HepG2 (cell line): ENCODE measurements around the gene CAPG. TPM values are rescaled to one million over a fixed set of nuclear protein-coding genes. Genes with fewer than 3 reads are reported as not detected.

Source experiments
- BRD4 ChIP-seq: sonication (generic); formaldehyde crosslinking; IDR thresholded peaks from 2 replicates; pipeline ENCODE4 v1.4.0; 2020; ENCODE audit warnings: missing genetic modification reagents
- CHD4 ChIP-seq: fragments of 200-600 bp; sonication (generic); IDR thresholded peaks from 2 replicates; pipeline ENCODE4 v1.7.0; 2017; ENCODE audit warnings: mild to moderate bottlenecking, low read length, borderline replicate concordance
- GABPB1 ChIP-seq: IDR thresholded peaks from 2 replicates; pipeline ENCODE4 v1.6.1; 2016; ENCODE audit warnings: mild to moderate bottlenecking, missing genetic modification reagents, moderate library complexity, missing compliant biosample characterization
- HOXA9 ChIP-seq: sonication (generic); formaldehyde crosslinking; IDR thresholded peaks from 2 replicates; pipeline ENCODE4 v1.8.1; 2022; ENCODE audit warnings: missing genetic modification reagents, mild to moderate bottlenecking, moderate library complexity, borderline replicate concordance
- IKZF1 ChIP-seq: fragments of 450-650 bp; IDR thresholded peaks from 2 replicates; pipeline ENCODE4 v1.7.1; 2016
- PAF1 ChIP-seq: IDR thresholded peaks from 2 replicates; pipeline ENCODE4 v1.6.1; 2016; ENCODE audit warnings: missing genetic modification reagents, missing compliant biosample characterization
- PCBP2 ChIP-seq: fragments of 200-400 bp; formaldehyde crosslinking; optimal IDR thresholded peaks from 2 replicates; pipeline ENCODE3; 2018; ENCODE audit warnings: low read length, low read depth; ENCODE audit not compliant: poor library complexity, severe bottlenecking
- SMAD3 ChIP-seq: sonication (generic); formaldehyde crosslinking; IDR thresholded peaks from 2 replicates; pipeline ENCODE4 v1.4.0; 2020; ENCODE audit warnings: missing genetic modification reagents
- SSRP1 ChIP-seq: IDR thresholded peaks from 2 replicates; pipeline ENCODE4 v1.6.1; 2016; ENCODE audit warnings: control low read depth
- TRIM24 ChIP-seq: sonication (generic); formaldehyde crosslinking; IDR thresholded peaks from 2 replicates; pipeline ENCODE4 v1.8.0; 2022; ENCODE audit warnings: mild to moderate bottlenecking, missing genetic modification reagents
- ZBTB21 ChIP-seq: sonication (generic); formaldehyde crosslinking; IDR thresholded peaks from 2 replicates; pipeline ENCODE4 v1.4.0; 2020; ENCODE audit warnings: missing genetic modification reagents
- ZFP1 ChIP-seq: IDR thresholded peaks from 2 replicates; pipeline ENCODE4 v1.6.1; 2016
- ZNF260 ChIP-seq: sonication (generic); formaldehyde crosslinking; IDR thresholded peaks from 2 replicates; pipeline ENCODE4 v1.4.0; 2020; ENCODE audit warnings: missing genetic modification reagents, low read depth, mild to moderate bottlenecking, borderline replicate concordance
- ZNF326 ChIP-seq: sonication (generic); formaldehyde crosslinking; IDR thresholded peaks from 2 replicates; pipeline ENCODE4 v1.4.0; 2020; ENCODE audit warnings: missing genetic modification reagents, borderline replicate concordance
- ZNF772 ChIP-seq: sonication (generic); formaldehyde crosslinking; IDR thresholded peaks from 2 replicates; pipeline ENCODE4 v1.5.0; 2020; ENCODE audit warnings: mild to moderate bottlenecking, missing genetic modification reagents
- polyA plus RNA-seq, 8 experiments: library from polyadenylated mRNA; depleted of rRNA in 3 of 8; stranded (reverse) in 7 of 8; unstranded in 1 of 8; fragments of >200 nt; fragmentation: Illumina TruSeq in 4 of 8; extraction: Trizol in 4 of 8; gene quantifications; 2 replicates each; pipeline versions ENCODE4 v1.2.1 to v1.2.3, GENCODE V29; 2011 to 2016; ENCODE audit warnings: low read depth in 4 of 8, missing spikeins in 1 of 8, mixed read lengths in 1 of 8; ENCODE audit not compliant: insufficient read depth in 1 of 8
- total RNA-seq, 5 experiments: library from RNA; depleted of rRNA; stranded (reverse); fragments of >200 nt; fragmentation: Illumina TruSeq; extraction: Trizol; gene quantifications; 2 replicates each; pipeline ENCODE4 v1.2.3, GENCODE V29; 2016; ENCODE audit warnings: low read depth in 1 of 5
- TF ChIP-seq, protein P1 (sequence below): IDR thresholded peaks from 2 replicates; pipeline ENCODE4 v1.6.1; 2016; ENCODE audit warnings: missing compliant biosample characterization, missing genetic modification reagents, borderline replicate concordance
- TF ChIP-seq, protein P2 (sequence below): sonication (generic); formaldehyde crosslinking; IDR thresholded peaks from 2 replicates; pipeline ENCODE4 v1.4.0; 2020; ENCODE audit warnings: missing genetic modification reagents
- TF ChIP-seq, protein P3 (sequence below): sonication (generic); formaldehyde crosslinking; IDR thresholded peaks from 2 replicates; pipeline ENCODE4 v1.8.1; 2023; ENCODE audit warnings: missing genetic modification reagents, mild to moderate bottlenecking, borderline replicate concordance
- TF ChIP-seq, protein P4 (sequence below): sonication (generic); formaldehyde crosslinking; IDR thresholded peaks from 2 replicates; pipeline ENCODE4 v1.4.0; 2020; ENCODE audit warnings: missing genetic modification reagents, borderline replicate concordance
- TF ChIP-seq, protein P5 (sequence below): sonication (generic); formaldehyde crosslinking; IDR thresholded peaks from 2 replicates; pipeline ENCODE4 v1.4.0; 2020; ENCODE audit warnings: low read depth, mild to moderate bottlenecking, missing genetic modification reagents
- TF ChIP-seq, protein P6 (sequence below): sonication (generic); formaldehyde crosslinking; IDR thresholded peaks from 2 replicates; pipeline ENCODE4 v1.5.1; 2020; ENCODE audit warnings: mild to moderate bottlenecking, missing genetic modification reagents, borderline replicate concordance

CAPG gene
- total and polyA plus RNA-seq, 2 of the 13 experiments (the other 11 are each of a cell fraction or from before 2014, with no cell fraction given) = 12.7 to 18.2 TPM

DNA sequence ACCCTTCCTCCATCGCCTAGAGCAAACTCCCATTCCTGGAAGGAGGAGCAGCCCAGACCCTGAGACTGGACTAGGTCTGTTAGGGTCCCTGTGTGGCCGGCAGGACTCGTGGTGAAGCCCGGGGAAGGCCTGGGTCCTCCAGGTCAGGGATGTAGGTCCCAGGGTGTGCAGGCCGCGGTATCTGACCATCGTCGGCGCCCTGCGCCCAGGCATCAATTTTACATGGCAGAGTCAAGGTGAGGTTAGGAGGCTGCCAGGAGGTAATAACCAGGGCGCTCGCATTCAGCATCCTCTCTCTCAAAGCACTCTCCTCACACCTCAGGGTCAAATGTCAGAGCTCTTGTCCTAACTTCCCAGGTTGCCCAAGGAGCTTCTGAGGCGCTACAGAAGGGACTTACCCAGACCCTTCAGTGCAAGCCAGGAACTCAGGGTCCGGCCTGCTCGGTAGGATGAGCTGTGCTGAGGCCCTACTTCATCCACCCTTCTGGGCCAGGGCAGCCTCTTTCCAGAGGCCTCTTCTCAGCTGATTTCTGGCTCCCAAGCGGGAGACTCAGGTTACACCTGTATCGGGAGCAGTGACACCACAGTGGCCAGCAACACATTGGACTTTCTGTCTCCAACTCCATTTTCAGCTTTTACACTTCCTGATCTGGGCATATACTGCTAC, 9.0 kb upstream of the CAPG start (continued):
- TF ChIP-seq SSRP1 (CRISPR knock-in tag) (peak; percentile 86), ZBTB21 (CRISPR knock-in tag) (no peak), ZNF260 (CRISPR knock-in tag) (no peak), PCBP2 (no peak), TRIM24 (CRISPR knock-in tag) (no peak), SMAD3 (CRISPR knock-in tag) (no peak; the same call in 1 of the 2 replicates), CHD4 (no peak), ZNF326 (CRISPR knock-in tag) (0 out of 2 replicates have a peak, but pooled peaks have one; percentile 94), IKZF1 (no peak), BRD4 (CRISPR knock-in tag) (no peak), GABPB1 (CRISPR knock-in tag) (no peak), PAF1 (peak; percentile 47; the same call in 1 of the 2 replicates), ZFP1 (no peak), ZNF772 (no peak), HOXA9 (CRISPR knock-in tag) (no peak)
- TF ChIP-seq, protein P1, sequence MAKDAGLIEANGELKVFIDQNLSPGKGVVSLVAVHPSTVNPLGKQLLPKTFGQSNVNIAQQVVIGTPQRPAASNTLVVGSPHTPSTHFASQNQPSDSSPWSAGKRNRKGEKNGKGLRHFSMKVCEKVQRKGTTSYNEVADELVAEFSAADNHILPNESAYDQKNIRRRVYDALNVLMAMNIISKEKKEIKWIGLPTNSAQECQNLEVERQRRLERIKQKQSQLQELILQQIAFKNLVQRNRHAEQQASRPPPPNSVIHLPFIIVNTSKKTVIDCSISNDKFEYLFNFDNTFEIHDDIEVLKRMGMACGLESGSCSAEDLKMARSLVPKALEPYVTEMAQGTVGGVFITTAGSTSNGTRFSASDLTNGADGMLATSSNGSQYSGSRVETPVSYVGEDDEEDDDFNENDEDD (CRISPR knock-in tag) = no peak
- TF ChIP-seq, protein P2, sequence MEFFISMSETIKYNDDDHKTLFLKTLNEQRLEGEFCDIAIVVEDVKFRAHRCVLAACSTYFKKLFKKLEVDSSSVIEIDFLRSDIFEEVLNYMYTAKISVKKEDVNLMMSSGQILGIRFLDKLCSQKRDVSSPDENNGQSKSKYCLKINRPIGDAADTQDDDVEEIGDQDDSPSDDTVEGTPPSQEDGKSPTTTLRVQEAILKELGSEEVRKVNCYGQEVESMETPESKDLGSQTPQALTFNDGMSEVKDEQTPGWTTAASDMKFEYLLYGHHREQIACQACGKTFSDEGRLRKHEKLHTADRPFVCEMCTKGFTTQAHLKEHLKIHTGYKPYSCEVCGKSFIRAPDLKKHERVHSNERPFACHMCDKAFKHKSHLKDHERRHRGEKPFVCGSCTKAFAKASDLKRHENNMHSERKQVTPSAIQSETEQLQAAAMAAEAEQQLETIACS (CRISPR knock-in tag) = no peak
- TF ChIP-seq, protein P3, sequence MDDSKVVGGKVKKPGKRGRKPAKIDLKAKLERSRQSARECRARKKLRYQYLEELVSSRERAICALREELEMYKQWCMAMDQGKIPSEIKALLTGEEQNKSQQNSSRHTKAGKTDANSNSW (CRISPR knock-in tag) = no peak
- TF ChIP-seq, protein P4, sequence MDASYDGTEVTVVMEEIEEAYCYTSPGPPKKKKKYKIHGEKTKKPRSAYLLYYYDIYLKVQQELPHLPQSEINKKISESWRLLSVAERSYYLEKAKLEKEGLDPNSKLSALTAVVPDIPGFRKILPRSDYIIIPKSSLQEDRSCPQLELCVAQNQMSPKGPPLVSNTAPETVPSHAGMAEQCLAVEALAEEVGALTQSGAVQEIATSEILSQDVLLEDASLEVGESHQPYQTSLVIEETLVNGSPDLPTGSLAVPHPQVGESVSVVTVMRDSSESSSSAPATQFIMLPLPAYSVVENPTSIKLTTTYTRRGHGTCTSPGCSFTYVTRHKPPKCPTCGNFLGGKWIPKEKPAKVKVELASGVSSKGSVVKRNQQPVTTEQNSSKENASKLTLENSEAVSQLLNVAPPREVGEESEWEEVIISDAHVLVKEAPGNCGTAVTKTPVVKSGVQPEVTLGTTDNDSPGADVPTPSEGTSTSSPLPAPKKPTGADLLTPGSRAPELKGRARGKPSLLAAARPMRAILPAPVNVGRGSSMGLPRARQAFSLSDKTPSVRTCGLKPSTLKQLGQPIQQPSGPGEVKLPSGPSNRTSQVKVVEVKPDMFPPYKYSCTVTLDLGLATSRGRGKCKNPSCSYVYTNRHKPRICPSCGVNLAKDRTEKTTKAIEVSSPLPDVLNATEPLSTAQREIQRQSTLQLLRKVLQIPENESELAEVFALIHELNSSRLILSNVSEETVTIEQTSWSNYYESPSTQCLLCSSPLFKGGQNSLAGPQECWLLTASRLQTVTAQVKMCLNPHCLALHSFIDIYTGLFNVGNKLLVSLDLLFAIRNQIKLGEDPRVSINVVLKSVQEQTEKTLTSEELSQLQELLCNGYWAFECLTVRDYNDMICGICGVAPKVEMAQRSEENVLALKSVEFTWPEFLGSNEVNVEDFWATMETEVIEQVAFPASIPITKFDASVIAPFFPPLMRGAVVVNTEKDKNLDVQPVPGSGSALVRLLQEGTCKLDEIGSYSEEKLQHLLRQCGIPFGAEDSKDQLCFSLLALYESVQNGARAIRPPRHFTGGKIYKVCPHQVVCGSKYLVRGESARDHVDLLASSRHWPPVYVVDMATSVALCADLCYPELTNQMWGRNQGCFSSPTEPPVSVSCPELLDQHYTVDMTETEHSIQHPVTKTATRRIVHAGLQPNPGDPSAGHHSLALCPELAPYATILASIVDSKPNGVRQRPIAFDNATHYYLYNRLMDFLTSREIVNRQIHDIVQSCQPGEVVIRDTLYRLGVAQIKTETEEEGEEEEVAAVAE (CRISPR knock-in tag) = no peak
- TF ChIP-seq, protein P5, sequence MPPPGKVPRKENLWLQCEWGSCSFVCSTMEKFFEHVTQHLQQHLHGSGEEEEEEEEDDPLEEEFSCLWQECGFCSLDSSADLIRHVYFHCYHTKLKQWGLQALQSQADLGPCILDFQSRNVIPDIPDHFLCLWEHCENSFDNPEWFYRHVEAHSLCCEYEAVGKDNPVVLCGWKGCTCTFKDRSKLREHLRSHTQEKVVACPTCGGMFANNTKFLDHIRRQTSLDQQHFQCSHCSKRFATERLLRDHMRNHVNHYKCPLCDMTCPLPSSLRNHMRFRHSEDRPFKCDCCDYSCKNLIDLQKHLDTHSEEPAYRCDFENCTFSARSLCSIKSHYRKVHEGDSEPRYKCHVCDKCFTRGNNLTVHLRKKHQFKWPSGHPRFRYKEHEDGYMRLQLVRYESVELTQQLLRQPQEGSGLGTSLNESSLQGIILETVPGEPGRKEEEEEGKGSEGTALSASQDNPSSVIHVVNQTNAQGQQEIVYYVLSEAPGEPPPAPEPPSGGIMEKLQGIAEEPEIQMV = no peak
- TF ChIP-seq, protein P6, sequence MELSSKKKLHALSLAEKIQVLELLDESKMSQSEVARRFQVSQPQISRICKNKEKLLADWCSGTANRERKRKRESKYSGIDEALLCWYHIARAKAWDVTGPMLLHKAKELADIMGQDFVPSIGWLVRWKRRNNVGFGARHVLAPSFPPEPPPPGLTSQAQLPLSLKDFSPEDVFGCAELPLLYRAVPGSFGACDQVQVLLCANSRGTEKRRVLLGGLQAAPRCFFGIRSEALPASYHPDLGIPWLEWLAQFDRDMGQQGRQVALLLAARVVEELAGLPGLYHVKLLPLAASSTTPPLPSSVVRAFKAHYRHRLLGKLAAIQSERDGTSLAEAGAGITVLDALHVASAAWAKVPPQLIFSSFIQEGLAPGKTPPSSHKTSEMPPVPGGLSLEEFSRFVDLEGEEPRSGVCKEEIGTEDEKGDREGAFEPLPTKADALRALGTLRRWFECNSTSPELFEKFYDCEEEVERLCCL (CRISPR knock-in tag) = no peak; the same call in 1 of the 2 replicates
